T-helper 2 cell treated with Interferon-gamma antibody and Interleukin-4, amounts not matched to agents 100 ng/mL and 5 ng/mL, for 36 hours (primary cell): Measurements from ENCODE around the gene GLB1L3. TPM values are rescaled to one million over a fixed set of nuclear protein-coding genes. Genes with fewer than 3 reads are reported as not detected.
"Not testable (repeated sequence)": the region's sequence is repeated elsewhere in the genome, so short reads cannot be mapped to it uniquely, and the experiment has no call there.

Experiments used
- intact Hi-C: fragments of 100-400 bp; cut with micrococcal nuclease; formaldehyde crosslinking; loops from one replicate; pipeline ENCODE4 v1.15.1; 2023
- total RNA-seq: library from RNA; stranded (reverse); gene quantifications from 2 replicates; pipeline ENCODE4 v1.2.3, GENCODE V29; 2022

The GLB1L3 gene
- total RNA-seq, 1 donor from 2014 or later, result 10.3 TPM

DNA sequence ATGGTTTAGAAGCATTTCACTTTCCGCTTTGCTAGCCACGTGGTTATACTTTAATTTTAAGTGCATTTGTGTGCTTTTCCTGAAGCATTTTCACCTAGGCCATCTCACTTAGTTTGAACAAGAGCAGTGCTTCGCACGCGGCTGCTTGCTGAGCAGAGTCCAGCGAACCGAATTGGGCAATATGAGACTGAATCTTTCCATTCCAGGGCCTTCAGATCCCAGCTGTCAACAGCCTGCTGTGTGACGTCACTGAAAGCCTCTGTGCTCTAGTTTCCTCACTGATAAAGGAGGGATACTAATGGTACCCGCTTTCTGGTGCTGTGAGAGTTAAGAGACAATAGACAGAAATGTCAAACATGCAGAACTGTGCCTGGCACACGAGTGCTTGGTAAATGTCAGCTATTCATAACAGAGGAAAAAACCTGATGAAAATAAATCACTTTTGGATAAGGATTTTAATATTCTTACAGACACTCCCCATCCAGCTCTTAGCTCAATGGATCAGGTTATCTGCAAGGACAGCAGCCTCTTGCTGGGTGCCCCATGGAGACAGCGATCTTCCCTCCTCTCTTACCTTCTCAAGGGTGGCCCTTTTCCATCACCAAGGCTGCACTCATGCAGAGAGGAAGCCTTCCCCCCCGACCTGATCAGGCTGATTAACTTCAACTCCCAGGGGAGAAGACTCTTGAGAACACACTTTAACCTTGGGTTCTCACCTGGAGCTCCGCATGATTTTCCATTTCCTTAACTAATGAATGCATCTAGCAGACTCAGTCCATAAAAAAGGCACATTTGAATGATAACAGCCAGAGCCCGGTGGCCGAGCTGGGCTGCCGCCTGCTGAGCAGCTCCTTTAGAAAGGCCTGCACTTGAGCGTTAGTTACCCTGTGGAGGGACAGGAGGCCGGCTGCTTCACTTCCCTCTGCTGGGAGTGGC lies 3.5 kb upstream of the GLB1L3 start:
- intact Hi-C loops, result loop anchor here (10.0 kb wide), 1 partner anchor 312 kb away; no protein-coding TSS in a partner anchor

DNA sequence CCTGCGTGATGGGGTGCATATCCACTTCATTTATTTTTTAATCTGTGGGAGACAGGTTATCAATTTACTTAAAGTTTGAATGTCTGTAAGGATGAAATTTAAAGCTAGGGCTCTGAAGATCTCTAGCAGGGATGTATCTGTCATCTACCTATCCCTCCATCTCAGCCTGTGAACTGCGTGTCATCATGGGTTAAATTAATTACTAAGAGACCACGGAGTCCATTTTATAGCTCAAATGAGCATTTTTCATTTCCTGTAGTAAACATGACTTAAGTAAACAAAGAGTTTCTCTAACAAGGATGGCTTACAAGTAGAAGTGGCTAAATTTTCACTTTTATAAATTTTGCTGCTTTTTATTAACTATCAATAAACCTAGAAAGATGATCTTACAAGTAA lies 2.9 kb upstream of the GLB1L3 start:
- intact Hi-C loops, result loop anchor here (10.0 kb wide), 1 partner anchor 311 kb away; no protein-coding TSS in a partner anchor

DNA sequence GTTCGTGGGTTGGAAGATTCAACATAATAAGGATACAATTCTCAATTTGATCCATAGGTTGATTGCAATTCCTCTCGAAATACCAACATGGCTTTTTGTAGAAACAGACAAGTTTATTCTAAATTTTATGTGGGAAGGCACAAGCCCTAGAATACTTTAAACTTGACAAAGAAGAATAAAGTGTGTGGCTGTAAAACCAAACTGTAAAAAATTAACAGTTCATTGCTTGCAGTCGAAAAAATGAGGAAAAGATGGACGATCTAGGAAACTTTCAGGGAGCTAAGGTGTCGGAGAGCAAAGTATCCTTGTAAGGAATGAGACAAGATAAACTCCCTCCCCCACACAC lies 1.0 kb upstream of the GLB1L3 start:
- intact Hi-C loops, result loop anchor here (1.0 to 10.0 kb wide), 2 partner anchors 51 to 310 kb away; partner anchors contain the start of gene VPS26B

DNA sequence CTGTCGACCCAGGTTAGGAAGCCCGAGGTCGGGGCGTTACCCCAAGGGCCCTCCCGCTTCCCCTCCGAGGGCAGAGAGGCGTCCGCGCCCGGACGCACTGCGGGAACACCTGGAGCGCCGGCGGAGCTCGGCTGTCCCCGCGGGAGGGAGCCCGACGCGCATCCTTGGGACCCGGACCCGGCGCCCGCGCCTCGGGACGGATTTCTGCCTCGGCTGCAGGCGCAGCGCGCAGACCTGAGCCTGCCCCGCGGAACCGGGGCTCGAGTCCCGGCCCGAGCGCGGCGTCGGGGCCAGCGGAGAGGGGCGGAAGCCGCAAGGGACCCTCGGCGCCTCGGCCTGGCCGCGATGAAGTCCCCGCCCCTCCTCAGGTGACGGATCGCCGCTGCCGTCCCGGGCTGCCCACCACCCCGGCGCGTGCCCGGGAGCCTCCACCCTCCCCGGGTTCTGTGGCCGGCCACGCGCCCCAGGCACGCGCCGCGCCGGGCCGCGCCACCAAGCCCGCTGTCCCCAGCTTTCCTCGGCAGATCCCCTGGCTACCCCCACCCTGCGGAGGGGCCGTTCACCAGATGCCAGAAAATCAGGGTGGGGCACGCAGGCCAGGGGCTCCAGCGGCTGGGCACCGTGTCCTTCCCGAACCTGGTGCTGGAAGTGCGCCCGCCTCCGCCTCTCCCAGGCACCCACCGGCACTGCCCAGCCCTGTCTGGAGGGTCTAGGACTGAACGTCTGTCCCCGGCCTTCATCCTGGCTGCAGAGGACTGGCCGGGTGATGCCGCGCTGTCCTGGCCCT lies 410 bp downstream of the GLB1L3 start:
- intact Hi-C loops, result loop anchor here (1.0 to 10.0 kb wide), 4 partner anchors 14 to 308 kb away; partner anchors contain the start of genes ACAD8, GLB1L2 and THYN1

DNA sequence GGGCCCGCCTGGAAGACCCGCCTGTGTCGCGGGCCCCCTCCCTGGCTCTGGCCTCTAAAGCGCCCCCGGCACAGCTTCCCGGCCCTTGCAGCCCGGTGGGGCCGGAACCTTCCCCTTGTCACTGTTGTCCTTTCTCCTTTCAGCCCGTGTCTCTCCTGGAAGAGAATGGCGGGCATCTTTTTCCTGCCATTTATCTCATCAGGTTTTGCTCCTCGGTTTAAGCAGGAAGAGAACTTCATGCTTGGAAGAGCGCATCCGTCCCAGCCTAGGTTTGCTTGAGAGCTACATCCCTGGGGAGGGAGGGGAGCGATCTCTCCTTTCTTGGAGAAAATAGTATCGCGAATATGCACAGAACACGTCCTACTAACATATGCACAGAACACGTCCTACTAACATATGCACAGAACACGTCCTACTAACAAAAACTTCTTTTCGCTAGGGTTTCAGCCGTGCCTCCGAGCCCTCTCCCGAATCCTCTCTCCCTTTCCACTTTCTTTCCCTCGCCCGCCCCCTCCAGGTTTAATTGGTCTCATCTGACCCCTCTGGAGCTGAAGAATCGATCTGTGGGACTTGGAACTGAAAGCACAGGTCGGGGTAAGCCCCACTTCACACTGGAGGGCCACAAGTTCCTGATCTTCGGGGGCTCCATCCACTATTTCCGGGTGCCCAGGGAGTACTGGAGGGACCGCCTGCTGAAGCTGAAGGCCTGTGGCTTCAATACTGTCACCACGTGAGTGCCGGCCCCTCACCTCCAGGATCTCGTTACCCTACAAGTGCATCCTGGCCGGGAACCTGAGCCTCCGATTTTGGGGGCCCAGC lies 1.2 kb downstream of the GLB1L3 start:
- intact Hi-C loops, result loop anchor here (10.0 kb wide), 1 partner anchor 307 kb away; no protein-coding TSS in a partner anchor

DNA sequence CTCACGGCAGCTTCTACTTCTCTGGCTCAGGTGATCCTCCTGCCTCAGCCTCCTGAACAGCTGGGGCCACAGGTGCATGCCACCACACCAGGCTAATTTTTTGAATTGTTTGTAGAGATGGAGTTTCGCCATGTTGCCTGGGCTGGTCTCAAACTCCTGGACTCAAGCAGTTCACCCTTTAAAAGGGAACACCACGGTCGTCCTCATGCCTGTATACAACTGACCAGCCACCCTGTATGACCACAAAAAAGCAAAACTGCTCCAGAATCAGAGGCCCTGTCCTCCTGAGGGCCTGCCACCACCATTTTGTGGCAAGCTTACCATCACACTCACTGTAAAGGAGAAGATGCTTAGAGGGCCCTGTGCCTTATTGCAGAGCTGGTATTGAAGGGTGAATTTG lies 2.2 kb downstream of the GLB1L3 start:
- intact Hi-C loops, result loop anchor here (10.0 kb wide), 1 partner anchor 306 kb away; no protein-coding TSS in a partner anchor

DNA sequence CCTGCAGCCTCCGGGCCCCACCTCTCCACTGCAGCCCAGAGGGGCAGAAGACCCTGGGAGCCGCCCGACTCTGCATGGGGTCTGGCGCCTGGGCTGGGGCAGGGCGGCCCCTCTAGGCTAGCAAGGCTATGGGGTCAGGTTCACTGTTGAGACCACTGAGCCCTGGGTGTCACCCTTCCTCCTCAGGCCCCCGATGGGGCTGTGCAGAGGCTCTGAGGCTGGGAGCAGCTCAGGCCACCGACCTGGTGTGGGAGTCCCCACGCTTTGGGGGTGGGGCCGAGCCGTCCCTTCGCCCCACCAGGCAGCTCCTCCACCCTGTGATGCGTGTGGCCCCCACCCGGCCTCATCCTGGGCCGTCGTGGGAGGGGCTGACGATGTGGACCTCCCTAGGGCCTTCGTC lies 5.5 kb downstream of the GLB1L3 start:
- intact Hi-C loops, result not testable (repeated sequence)

DNA sequence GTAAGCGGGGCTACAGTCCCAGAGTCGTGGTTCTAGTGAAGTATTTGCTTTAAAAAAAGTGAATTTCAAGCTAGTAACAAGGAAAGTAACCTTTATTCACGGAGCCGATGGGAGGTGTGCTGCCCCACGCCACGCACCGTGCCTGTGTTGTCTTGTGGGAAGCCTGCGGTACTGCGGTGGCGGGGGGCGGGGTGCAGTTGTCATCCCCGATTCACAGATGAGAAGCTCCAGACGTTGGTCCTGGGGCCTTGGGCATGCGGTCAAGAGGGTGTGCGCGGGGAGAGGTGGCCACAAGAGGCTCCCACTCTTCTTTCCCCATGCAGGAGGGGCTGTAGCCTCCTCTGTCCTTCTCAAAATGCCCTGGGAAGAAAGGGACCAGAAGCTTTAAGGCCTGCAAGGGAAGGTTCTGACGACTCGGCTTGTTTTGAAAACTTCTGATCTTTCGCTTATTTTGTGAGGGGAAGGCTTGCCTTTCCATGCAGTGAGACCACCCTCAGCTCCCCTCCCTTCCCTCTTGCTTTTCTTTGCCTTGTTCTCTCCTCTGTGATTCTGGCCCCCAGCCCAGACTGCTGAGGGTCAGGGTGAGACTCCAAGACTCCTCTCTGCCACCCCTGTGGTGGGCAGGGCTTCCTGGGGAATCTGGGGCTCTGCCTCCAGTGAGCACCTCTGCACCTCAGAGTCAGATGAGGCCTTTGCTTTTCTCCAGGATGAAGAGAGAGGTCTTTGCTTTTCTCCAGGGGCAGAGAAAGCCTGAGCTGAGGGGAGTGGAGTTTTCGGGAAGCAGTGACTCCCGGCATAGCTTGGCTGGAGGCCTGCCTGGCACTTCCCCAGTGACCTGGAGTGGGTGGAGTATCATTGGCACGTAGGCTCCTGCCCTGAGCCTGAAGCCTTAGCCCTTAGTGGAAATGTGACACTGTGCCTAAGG lies 6.2 kb downstream of the GLB1L3 start:
- intact Hi-C loops, result no loop called here

DNA sequence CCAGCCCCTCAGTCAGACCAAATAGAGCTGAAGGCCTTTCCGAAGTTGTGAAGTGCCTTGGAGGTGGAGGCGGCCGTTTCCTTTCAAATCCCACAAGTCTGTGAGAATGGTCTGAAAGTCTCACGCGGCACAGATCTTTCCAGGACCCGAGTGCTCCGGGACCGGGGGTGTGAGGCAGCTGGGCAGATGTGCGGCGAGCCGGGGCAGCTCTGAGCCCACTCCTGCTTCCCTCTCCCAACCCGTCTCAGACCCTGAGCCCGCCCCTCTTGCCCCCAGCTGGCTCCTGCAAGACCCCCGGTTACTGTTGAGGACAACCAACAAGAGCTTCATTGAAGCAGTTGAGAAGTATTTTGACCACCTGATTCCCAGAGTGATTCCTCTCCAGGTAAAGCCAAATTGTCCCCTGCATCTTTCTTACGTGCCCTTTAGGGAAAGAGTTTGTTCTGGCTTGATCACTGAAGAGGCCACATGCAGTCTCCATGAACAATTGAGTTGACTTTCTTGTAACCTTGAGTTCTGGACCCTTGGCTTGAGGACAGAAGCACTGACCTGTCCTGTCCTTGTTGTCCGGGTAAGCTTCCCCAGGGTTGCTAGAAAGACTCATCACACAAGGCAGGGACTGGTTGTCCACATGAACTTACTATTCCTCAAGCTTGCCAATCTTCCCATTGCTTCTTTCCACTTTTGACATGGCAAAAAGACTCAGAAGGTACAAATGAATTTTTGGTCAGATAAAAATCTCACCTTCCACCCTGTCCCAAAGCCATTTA lies 7.5 kb downstream of the GLB1L3 start:
- intact Hi-C loops, result no loop called here

DNA sequence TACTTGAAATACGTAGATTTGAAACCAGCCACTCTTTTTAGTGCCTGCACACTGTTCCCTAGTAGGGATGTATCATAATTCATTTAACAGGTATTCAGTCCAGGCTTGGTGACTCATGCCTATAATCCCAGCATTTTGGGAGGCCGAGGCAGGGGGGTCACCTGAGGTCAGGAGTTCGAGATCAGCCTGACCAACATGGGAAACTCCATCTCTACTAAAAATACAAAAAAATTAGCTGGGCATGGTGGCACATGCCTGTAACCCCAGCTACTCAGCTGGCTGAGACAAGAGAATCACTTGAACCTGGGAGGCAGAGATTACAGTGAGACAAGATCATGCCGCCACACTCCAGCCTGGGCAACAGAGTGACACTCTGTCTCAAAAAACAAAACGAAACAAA lies 8.2 kb downstream of the GLB1L3 start:
- intact Hi-C loops, result not testable (repeated sequence)

DNA sequence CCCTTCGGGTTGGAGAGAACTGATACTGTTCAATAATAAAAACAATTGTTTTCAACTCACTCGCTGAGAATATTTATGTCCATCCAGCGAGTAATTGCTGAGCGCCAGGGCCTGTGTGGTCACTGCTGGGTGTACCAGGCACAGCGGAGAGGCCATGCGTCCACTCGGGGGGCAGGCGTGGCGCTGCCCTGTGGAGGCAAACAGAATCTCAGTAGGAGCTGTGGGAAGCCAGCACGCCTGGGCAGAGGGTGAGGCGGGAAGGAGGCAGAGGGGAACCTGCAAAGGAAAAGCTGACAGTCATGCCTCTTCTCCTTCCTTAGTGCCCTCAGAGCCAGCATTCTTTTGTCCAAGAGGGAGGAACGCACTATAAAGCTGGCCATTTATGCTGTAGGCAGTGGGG lies 11.4 kb downstream of the GLB1L3 start:
- intact Hi-C loops, result no loop called here

DNA sequence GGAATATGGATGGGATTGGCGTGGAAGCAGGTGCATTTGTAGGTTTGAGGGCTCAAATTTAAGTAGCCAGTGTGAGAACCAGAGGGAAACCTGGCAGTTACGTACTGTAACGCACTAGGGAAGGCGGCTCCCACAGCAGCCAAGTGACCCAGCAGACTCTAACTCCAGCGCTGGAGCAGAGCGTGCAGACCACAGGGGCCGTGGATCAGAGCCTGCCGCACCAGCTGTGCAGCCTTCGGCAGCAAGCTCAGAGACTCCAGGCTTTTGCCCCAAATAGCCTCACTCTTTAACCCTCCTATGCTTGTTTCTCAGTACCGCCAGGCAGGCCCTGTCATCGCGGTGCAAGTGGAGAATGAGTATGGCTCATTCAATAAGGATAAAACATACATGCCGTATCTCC lies 12.3 kb downstream of the GLB1L3 start:
- intact Hi-C loops, result no loop called here

DNA sequence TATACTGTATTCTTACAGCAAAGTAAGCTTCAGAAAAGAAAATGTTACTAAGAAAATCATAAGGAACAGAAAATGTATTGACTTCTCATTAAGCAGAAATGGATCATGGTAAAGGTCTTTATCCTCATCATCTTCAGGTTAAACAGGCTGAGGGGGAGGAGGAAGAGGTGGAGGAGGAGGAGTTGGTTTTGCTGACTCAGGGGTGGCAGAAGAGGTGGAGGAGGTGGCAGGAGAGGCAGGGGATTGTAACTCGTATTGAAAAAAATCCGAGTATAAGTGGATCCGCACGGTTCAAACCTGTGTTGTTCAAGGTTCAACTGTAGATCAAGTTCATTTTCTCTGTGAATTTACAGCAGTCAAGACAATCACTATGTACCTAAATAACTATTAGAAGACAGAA lies 13.0 kb downstream of the GLB1L3 start:
- intact Hi-C loops, result no loop called here

DNA sequence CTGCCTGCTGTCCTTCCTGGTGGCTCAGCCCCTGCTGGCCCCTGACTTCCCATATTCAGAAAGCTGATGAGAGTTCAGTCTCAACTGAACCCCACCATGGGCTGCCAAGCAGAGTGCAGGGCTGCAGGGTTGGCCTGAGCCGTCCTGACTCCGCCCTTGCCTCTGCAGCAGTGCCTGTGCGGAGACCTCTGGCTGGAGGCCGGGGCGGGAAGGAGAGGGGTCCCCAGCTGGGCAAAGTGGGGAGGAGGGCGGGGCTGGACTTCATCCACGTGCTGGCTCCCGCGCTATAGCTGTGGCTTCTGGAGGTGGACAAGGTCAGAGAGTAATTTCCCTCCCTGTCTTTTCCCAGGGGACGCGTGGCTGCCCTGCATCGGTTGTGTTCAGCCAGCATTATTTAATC lies 13.6 kb downstream of the GLB1L3 start:
- intact Hi-C loops, result no loop called here

DNA sequence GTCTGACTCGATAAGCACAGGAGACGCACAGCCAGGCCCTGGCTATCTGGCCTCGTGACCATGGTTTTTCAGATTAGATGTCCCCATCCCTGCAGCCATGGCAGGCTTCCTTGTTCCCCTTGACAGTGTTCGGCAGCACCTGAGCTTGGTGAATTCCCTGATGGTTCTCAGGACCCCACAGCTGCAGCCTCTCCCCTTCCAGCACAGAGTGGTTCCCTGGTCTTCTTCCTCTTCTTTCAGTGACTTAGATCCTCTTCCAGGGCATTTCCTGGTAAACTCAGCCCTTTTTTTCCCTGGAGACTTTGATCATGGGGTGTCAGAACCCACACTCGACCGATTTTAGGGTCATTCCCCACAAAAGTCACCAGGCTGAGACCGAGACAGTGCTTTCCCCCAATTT lies 14.5 kb downstream of the GLB1L3 start:
- intact Hi-C loops, result no loop called here

DNA sequence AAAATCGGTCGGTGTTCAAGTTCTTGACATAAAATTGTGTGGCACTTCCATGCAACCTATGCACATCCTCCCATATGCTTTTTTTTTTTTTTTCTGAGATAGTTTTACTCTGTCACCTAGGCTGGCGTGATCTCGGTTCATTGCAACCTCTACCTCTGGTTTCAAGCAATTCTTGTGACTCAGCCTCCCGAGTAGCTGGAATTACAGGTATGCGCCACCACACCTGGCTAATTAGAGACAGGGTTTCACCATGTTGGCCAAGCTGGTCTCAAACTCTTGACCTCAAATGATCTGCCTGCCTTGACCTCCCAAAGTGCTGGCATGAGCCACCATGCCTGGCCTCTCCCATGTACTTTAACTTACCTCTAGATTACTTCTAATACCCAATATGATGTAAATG lies 15.0 kb downstream of the GLB1L3 start:
- intact Hi-C loops, result no loop called here

DNA sequence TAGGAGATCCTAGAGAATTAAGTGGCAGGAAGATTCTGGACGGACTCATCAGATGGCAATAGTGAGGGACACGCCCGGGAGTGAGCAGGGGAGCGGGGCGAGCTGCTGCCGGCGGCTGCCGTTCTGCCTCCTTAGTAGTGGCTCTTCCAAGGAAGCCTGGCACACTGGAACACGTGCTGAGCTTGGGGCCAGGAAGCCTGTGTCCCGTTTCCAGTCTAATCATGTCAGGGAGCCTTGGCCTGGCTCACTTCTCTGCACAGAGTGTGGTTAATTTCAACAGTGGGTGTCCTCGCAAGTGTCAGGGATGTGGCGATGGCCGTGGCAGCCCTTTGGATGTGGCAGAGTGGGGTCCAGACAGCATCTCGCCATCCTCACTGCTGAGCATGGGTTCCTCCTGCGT lies 16.5 kb downstream of the GLB1L3 start:
- intact Hi-C loops, result no loop called here

DNA sequence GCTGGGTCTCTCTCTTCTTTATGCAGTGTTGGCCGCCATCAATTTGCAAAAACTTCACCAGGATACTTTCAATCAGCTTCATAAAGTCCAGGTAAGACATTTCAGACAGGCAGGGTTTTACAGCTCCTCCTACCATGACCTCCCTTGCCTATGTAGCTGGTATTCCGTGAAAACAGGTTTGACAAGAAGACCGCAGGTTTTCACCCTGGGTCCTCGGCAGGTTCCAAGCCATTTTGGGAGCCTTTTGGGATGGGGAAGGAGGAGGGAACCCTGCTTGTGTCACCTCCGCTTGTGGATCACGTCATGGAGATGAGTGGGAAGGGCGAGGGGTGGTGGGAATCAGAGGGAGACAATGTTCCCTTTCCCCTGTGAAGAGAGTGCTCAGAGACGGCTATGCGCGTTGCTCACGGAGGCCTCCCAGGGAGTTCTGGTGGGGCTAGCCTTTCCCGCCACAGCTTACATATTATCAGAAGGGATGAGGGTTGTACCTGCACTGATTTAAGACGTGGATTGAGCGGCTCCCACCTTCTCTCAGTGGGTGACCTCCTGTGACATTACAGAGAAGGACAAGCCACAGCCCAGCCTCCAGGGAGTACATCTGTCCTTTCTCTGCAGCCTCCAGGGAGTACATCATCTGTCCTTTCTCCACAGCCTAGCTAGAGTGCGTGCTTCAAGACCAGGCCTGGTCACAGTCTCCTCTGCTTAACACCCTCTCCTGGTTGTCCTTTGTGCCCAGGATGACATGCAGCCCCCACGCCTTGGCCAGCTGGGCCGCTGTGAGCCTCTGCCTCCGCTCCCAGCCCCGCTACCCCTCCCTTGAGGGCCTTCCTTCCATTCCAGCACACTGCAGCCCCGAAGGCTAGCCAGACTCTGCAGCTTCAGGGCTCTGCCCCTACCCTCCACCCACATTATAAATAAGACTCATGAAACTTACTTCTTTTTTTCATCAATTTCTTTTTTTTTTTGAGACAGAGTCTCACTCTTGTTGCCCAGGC lies 17.2 kb downstream of the GLB1L3 start:
- intact Hi-C loops, result no loop called here
